ENCODE measurements around the gene BCKDK. TPM values are rescaled to one million over a fixed set of nuclear protein-coding genes. Genes with fewer than 3 reads are reported as not detected.

Gene BCKDK
- total RNA-seq, 2 experiments from 2014 or later = 4.3 to 5.8 TPM

DNA sequence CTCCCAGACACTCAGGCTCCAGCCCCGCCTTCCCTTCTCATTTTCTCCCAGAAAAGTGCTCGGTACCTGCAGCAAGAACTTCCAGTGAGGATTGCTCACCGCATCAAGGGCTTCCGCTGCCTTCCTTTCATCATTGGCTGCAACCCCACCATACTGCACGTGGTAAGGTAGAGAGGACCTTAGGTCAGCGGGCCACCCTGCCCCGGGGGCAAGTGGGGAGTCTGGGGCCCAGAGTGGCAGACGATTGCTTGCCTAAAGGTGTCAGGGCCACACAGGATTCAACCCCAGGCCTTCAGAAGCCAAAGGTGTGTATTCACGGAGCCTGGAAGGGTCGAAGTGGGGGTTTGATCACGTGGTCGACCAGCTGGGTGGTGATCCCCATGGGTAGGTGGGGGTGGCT lies 1.4 kb downstream of the BCKDK start:
- peaks cover 18% of the 10 kb centered on the region for H3K36me3 ChIP-seq (ENCODE audit: insufficient read depth, low read length)
- no peaks in the 10 kb centered on the region for H3K9me3 ChIP-seq (ENCODE audit: control insufficient read depth in 1 of 2, insufficient read depth in 1 of 2, low read length in 2 of 2)
- intact Hi-C loops (cut with DNase I, micrococcal nuclease) = loop anchor here in 1 of 2 experiments (5.0 kb wide), 1 partner anchor 33 kb away; no protein-coding TSS in a partner anchor
- ChIA-PET CTCF (no interaction called here), POLR2A (interaction anchor here (1.1 kb wide), 1 partner anchor 36 kb away, joined by 3 read pairs; the partner anchor contains the start of genes ZNF646 and ZNF668)
- peaks cover 25% of the 10 kb centered on the region for H3K4me1 ChIP-seq (ENCODE audit: insufficient read depth, low read length)
- H3K27me3 ChIP-seq (ENCODE audit: control insufficient read depth in 1 of 2, insufficient read depth in 2 of 2, low read length in 2 of 2) = no peaks in the 10 kb centered on the region
- Mint-ChIP-seq H3K4me3 (peak overlapping the region; percentile 86), H3K27ac (peak overlapping the region; percentile 74), H3K4me1 (ENCODE audit: low read depth) (peaks cover 13% of the 10 kb centered on the region), H3K9me3 (no peaks in the 10 kb centered on the region), H3K27me3 (no peaks in the 10 kb centered on the region), H3K36me3 (ENCODE audit: low read depth) (peaks cover 26% of the 10 kb centered on the region)
- TF ChIP-seq, protein P1, sequence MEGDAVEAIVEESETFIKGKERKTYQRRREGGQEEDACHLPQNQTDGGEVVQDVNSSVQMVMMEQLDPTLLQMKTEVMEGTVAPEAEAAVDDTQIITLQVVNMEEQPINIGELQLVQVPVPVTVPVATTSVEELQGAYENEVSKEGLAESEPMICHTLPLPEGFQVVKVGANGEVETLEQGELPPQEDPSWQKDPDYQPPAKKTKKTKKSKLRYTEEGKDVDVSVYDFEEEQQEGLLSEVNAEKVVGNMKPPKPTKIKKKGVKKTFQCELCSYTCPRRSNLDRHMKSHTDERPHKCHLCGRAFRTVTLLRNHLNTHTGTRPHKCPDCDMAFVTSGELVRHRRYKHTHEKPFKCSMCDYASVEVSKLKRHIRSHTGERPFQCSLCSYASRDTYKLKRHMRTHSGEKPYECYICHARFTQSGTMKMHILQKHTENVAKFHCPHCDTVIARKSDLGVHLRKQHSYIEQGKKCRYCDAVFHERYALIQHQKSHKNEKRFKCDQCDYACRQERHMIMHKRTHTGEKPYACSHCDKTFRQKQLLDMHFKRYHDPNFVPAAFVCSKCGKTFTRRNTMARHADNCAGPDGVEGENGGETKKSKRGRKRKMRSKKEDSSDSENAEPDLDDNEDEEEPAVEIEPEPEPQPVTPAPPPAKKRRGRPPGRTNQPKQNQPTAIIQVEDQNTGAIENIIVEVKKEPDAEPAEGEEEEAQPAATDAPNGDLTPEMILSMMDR (IDR thresholded peaks at IDR 0.05) = no peak
- DNase-seq (no peak), ATAC-seq (ENCODE audit: poor library complexity) (no peak)
- H3K4me3 ChIP-seq (ENCODE audit: low read length) = no peak overlapping the region
- H3K27ac ChIP-seq (ENCODE audit: low read depth in 1 of 2, low read length in 2 of 2) = no peak overlapping the region

DNA sequence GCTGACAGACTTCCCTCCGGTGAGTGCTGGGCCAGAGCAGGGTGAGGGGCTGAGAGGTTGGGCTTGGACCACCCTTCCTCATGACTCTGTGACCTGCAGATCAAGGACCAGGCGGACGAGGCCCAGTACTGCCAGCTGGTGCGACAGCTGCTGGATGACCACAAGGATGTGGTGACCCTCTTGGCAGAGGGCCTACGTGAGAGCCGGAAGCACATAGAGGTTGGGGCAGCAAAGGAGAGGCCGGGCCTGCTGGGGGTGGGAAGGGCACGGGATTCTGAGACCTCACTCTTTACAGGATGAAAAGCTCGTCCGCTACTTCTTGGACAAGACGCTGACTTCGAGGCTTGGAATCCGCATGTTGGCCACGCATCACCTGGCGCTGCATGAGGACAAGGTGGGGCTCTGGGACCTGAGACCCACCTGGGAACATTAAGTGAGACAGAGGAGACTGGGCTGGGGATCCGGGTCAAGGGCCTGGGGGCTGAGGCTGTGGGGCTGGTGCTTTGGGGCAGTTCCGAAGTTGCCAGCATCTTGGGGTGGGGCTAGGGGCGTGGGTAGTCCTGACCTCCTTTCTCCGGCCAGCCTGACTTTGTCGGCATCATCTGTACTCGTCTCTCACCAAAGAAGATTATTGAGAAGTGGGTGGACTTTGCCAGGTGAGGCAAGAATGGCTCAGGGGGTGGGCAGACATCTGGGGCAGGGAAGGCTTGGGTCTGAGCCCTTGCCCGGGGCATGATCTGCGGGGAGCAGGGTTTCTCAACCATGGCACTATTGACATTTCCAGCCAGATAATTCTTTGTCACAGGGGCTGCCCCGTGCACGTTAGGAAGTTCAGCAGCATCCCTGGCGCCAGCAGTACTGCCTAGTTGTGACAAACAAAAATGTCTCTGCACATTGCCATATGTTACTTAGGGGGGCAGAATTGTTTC lies 2.2 kb downstream of the BCKDK start:
- ATAC-seq (ENCODE audit: poor library complexity) (no peak), DNase-seq (no peak)
- ChIA-PET CTCF (no interaction called here), POLR2A (interaction anchor here (1.1 kb wide), 1 partner anchor 36 kb away, joined by 3 read pairs; the partner anchor contains the start of genes ZNF646 and ZNF668)
- intact Hi-C loops (cut with DNase I, micrococcal nuclease) = no loop called here
- no peaks in the 10 kb centered on the region for H3K27me3 Mint-ChIP-seq
- H3K36me3 ChIP-seq (ENCODE audit: insufficient read depth, low read length) = peaks cover 18% of the 10 kb centered on the region
- TF ChIP-seq, protein P1 (IDR thresholded peaks at IDR 0.05) = no peak
- H3K9me3 Mint-ChIP-seq = no peaks in the 10 kb centered on the region
- H3K27ac Mint-ChIP-seq = peak overlapping the region; percentile 74
- no peak overlapping the region for H3K27ac ChIP-seq (ENCODE audit: low read depth in 1 of 2, low read length in 2 of 2)
- no peaks in the 10 kb centered on the region for H3K27me3 ChIP-seq (ENCODE audit: control insufficient read depth in 1 of 2, insufficient read depth in 2 of 2, low read length in 2 of 2)
- peak overlapping the region; percentile 86 for H3K4me3 Mint-ChIP-seq
- H3K4me1 ChIP-seq (ENCODE audit: insufficient read depth, low read length) = peaks cover 25% of the 10 kb centered on the region
- H3K4me3 ChIP-seq (ENCODE audit: low read length) = no peak overlapping the region
- H3K4me1 Mint-ChIP-seq (ENCODE audit: low read depth) = peaks cover 13% of the 10 kb centered on the region
- no peaks in the 10 kb centered on the region for H3K9me3 ChIP-seq (ENCODE audit: control insufficient read depth in 1 of 2, insufficient read depth in 1 of 2, low read length in 2 of 2)
- peaks cover 26% of the 10 kb centered on the region for H3K36me3 Mint-ChIP-seq (ENCODE audit: low read depth)

DNA sequence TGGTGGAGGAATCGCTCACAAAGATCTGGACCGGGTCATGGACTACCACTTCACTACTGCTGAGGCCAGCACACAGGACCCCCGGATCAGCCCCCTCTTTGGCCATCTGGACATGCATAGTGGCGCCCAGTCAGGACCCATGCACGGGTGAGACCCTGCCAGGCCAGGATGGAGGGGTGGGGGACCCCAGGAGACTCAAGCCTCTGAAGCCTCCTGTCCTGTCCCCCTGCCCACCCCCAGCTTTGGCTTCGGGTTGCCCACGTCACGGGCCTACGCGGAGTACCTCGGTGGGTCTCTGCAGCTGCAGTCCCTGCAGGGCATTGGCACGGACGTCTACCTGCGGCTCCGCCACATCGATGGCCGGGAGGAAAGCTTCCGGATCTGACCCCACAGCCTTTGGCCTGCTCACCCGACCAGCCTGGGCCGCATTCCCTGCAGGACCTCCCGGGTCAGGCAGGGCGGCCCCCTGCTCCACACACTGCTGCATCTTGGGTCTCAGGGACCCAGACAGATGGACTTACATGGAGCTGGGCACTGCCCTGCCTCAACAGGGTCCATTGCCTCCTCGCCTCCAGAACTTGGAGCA lies 3.8 kb downstream of the BCKDK start:
- Histone ChIP-seq H3K9me3 (ENCODE audit: control insufficient read depth in 1 of 2, insufficient read depth in 1 of 2, low read length in 2 of 2) (no peaks in the 10 kb centered on the region), H3K27me3 (ENCODE audit: control insufficient read depth in 1 of 2, insufficient read depth in 2 of 2, low read length in 2 of 2) (no peaks in the 10 kb centered on the region), H3K36me3 (ENCODE audit: insufficient read depth, low read length) (peaks cover 18% of the 10 kb centered on the region), H3K4me1 (ENCODE audit: insufficient read depth, low read length) (peaks cover 27% of the 10 kb centered on the region), H3K4me3 (ENCODE audit: low read length) (no peak overlapping the region), H3K27ac (ENCODE audit: low read depth in 1 of 2, low read length in 2 of 2) (no peak overlapping the region)
- no peak overlapping the region for H3K27ac Mint-ChIP-seq
- intact Hi-C loops (cut with DNase I, micrococcal nuclease) = no loop called here
- H3K4me3 Mint-ChIP-seq = peak overlapping the region; percentile 54
- ATAC-seq (ENCODE audit: poor library complexity) (no peak), DNase-seq (no peak)
- H3K4me1 Mint-ChIP-seq (ENCODE audit: low read depth) = peaks cover 13% of the 10 kb centered on the region
- H3K36me3 Mint-ChIP-seq (ENCODE audit: low read depth) = peaks cover 26% of the 10 kb centered on the region
- POLR2A ChIA-PET = no interaction called here
- no peaks in the 10 kb centered on the region for H3K27me3 Mint-ChIP-seq
- H3K9me3 Mint-ChIP-seq = no peaks in the 10 kb centered on the region
- CTCF ChIA-PET = interaction anchor here (0.9 kb wide), 1 partner anchor 30 kb away, joined by 3 read pairs; no protein-coding TSS in a partner anchor
- TF ChIP-seq, protein P1 (IDR thresholded peaks at IDR 0.05) = no peak

All from CD4-positive, alpha-beta T cell (primary cell).